Neutrophil (primary cell): ENCODE measurements around the gene ERBIN.

Source experiments
- H3K27ac ChIP-seq: fragments of 200-600 bp; sonication (generic); 2 replicates; pipeline ENCODE4 v1.5.1; 2016; ENCODE audit warnings: mild to moderate bottlenecking, moderate library complexity
- H3K27me3 ChIP-seq: fragments of 200-600 bp; sonication (generic); 2 replicates; pipeline ENCODE4 v1.6.0; 2016; ENCODE audit warnings: mild to moderate bottlenecking
- H3K36me3 ChIP-seq: fragments of 200-600 bp; sonication (generic); 2 replicates; pipeline ENCODE4 v1.5.1; 2017
- H3K4me1 ChIP-seq, 2 experiments: fragments of 200-600 bp in 1 of 2; sonication (generic) in 1 of 2; 1 replicate in 1 of 2; 2 replicates in 1 of 2; pipeline versions ENCODE4 v1.5.1 to v1.6.1; 2013 to 2016; ENCODE audit warnings: low read depth in 1 of 2, low read length in 1 of 2, mild to moderate bottlenecking in 1 of 2, moderate library complexity in 1 of 2; ENCODE audit not compliant: control insufficient read depth in 1 of 2, insufficient read depth in 1 of 2
- H3K4me3 ChIP-seq, 2 experiments: fragments of 200-600 bp in 1 of 2; sonication (generic) in 1 of 2; 1 replicate in 1 of 2; 2 replicates in 1 of 2; pipeline ENCODE4 v1.5.1; 2013 to 2016; ENCODE audit warnings: low read depth in 1 of 2, low read length in 1 of 2, mild to moderate bottlenecking in 1 of 2, moderate library complexity in 1 of 2
- H3K9me3 ChIP-seq: fragments of 200-600 bp; sonication (generic); 2 replicates; pipeline ENCODE4 v1.5.1; 2016
- TF ChIP-seq, protein P1 (sequence below): fragments of 200-600 bp; sonication (generic); IDR thresholded peaks from 2 replicates; pipeline ENCODE4 v1.5.1; 2016; ENCODE audit warnings: antibody characterized with exemption

Gene ERBIN

DNA sequence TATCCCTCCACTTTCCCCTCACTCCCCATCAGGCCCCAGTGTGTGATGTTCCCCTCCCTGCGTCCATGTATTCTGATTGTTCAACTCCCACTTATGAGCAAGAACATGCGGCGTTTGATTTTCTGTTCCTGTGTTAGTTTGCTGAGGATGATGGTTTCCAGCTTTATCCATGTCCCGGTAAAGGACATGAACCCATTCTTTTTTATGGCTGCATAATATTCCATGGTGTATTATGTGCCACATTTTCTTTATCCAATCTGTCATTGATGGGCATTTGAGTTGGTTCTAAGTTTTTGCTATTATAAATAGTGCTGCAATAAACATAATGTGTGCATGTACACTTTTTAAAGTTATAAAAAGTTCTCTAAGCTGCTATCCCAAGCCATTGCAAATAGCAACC, 75.6 kb downstream of the ERBIN start:
- TF ChIP-seq, protein P1, sequence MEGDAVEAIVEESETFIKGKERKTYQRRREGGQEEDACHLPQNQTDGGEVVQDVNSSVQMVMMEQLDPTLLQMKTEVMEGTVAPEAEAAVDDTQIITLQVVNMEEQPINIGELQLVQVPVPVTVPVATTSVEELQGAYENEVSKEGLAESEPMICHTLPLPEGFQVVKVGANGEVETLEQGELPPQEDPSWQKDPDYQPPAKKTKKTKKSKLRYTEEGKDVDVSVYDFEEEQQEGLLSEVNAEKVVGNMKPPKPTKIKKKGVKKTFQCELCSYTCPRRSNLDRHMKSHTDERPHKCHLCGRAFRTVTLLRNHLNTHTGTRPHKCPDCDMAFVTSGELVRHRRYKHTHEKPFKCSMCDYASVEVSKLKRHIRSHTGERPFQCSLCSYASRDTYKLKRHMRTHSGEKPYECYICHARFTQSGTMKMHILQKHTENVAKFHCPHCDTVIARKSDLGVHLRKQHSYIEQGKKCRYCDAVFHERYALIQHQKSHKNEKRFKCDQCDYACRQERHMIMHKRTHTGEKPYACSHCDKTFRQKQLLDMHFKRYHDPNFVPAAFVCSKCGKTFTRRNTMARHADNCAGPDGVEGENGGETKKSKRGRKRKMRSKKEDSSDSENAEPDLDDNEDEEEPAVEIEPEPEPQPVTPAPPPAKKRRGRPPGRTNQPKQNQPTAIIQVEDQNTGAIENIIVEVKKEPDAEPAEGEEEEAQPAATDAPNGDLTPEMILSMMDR, result no peak
- Histone ChIP-seq H3K36me3 (peaks cover 20% of the 10 kb centered on the region), H3K27me3 (no peaks in the 10 kb centered on the region), H3K4me3 (no peak overlapping the region), H3K27ac (no peak overlapping the region), H3K9me3 (no peaks in the 10 kb centered on the region), H3K4me1 (no peaks in the 10 kb centered on the region)

DNA sequence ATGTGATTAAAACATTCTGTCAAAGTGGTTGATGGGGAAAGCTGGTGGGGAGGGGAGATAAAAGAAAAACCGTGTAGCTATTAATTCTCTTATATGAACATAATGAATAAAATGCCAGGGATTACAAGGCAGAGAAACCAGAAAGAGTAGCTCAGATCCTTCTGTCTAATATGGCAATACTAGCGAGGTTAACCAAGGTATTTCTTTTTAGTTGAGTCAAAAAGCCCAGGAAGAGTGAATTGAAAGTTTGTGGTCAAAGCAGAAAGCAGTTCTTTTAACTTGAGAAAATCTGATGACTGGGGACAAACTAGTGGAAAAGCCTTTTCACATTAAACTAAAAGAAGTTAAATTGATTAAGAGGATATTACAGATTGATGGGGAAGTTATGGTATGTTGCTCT, 76.0 kb downstream of the ERBIN start:
- Histone ChIP-seq H3K9me3 (no peaks in the 10 kb centered on the region), H3K27me3 (no peaks in the 10 kb centered on the region), H3K27ac (no peak overlapping the region), H3K4me3 (no peak overlapping the region), H3K4me1 (no peaks in the 10 kb centered on the region), H3K36me3 (peaks cover 18% of the 10 kb centered on the region)
- TF ChIP-seq, protein P1, result no peak

DNA sequence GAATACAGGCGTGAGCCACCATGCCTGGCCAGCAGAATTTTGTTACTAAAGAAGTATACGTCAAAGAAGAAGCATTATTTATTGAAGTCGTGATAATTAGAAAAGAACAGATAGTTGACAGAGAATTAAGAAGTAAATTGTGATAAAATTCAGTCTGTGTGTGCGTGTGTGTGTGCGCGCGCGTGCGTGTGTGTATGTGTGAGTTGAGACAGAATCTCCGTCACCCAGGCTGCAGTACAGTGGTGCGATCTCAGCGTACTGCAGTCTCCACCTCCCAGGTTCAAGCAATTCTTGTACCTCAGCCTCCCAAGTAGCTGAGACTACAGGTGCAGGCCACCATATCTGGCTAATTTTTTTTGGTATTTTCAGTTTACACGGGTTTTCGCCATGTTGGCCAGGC, 77.8 kb downstream of the ERBIN start:
- peaks cover 9% of the 10 kb centered on the region for H3K36me3 ChIP-seq
- no peaks in the 10 kb centered on the region for H3K27me3 ChIP-seq
- no peak overlapping the region for H3K27ac ChIP-seq
- no peak overlapping the region for H3K4me3 ChIP-seq
- H3K4me1 ChIP-seq, result no peaks in the 10 kb centered on the region
- TF ChIP-seq, protein P1, result no peak
- no peaks in the 10 kb centered on the region for H3K9me3 ChIP-seq

DNA sequence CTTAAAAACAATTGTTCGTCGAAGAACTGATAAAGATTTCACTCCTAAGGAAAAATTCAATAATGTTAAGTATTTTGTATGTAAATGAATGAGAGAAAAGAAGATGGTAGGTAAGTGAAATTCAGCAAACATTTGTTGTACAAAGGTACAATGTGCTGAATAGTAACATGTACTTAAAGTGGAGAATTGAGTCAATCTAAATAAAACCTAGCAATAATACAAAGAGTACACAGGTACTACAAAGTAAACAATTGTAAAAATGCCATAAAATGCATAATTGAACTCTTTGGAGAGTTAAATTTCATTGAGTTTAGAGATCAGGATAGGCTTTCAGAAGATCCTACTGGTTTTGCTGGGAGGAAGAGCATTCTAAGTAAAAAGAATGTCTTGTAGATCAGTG, 82.9 kb downstream of the ERBIN start:
- Histone ChIP-seq H3K36me3 (peaks cover 12% of the 10 kb centered on the region), H3K27ac (no peak overlapping the region)

DNA sequence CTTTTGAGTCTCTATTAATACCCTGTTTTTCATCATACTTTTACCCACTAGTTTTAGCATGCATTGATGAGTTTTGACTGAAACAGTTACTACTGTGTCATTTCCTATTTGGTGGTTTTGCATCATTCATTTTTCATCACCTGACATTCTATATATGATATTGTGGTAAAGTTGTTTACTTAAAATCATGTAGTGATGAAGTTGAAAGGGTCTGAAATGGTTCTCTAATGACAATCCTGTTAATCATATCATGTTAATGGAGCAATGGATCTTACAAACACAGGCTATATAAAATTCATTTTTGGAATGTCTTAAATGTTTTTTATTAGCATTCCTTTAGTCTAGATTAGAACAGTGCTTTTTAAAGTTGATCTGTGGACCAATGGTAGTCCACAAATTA, 84.1 kb downstream of the ERBIN start:
- H3K4me3 ChIP-seq, result no peak overlapping the region
- H3K9me3 ChIP-seq, result no peaks in the 10 kb centered on the region
- peaks cover 18% of the 10 kb centered on the region for H3K36me3 ChIP-seq
- H3K27me3 ChIP-seq, result no peaks in the 10 kb centered on the region
- TF ChIP-seq, protein P1, result no peak
- H3K4me1 ChIP-seq, result no peaks in the 10 kb centered on the region
- H3K27ac ChIP-seq, result no peak overlapping the region

More for the DNA sequence above, 82.9 kb downstream of the ERBIN start:
- H3K4me1 ChIP-seq, result no peaks in the 10 kb centered on the region
- TF ChIP-seq, protein P1, result no peak
- H3K9me3 ChIP-seq, result no peaks in the 10 kb centered on the region
- no peak overlapping the region for H3K4me3 ChIP-seq
- no peaks in the 10 kb centered on the region for H3K27me3 ChIP-seq

DNA sequence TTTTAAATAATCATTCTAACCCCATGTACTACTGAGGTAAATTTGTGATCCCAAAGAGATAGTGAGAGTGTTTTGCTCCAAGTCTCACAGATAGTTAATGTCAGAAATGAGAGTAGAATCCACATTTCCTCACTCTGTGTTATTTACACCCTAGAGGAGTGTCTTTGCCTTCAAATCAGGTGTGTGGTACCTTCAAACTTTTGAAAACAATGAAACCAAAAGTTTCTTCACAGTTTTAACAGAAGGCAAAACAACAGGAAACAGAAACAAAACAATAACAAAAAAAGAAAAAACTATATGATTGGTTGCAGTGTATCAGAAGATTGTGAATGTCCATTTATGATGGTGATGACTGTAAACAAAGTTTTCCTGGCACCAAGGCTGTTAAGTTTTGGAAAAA, 85.9 kb downstream of the ERBIN start:
- TF ChIP-seq, protein P1, result no peak
- H3K4me3 ChIP-seq, result no peak overlapping the region
- no peaks in the 10 kb centered on the region for H3K27me3 ChIP-seq
- H3K27ac ChIP-seq, result no peak overlapping the region
- H3K4me1 ChIP-seq, result no peaks in the 10 kb centered on the region
- peaks cover 27% of the 10 kb centered on the region for H3K36me3 ChIP-seq
- H3K9me3 ChIP-seq, result no peaks in the 10 kb centered on the region
